GM10266 (cell line): ENCODE data around the gene TBX15.

Experiments used
- DNase-seq: peaks from one replicate; pipeline ENCODE4 v3.0.0; 2012; ENCODE audit errors: extremely low spot score
- TF ChIP-seq, protein P1 (sequence below): IDR thresholded peaks from 2 replicates; pipeline ENCODE4 v1.5.1; 2012; ENCODE audit warnings: mild to moderate bottlenecking, low read depth; ENCODE audit not compliant: control insufficient read depth, insufficient read depth; ENCODE audit errors: missing control alignments

The TBX15 gene

DNA sequence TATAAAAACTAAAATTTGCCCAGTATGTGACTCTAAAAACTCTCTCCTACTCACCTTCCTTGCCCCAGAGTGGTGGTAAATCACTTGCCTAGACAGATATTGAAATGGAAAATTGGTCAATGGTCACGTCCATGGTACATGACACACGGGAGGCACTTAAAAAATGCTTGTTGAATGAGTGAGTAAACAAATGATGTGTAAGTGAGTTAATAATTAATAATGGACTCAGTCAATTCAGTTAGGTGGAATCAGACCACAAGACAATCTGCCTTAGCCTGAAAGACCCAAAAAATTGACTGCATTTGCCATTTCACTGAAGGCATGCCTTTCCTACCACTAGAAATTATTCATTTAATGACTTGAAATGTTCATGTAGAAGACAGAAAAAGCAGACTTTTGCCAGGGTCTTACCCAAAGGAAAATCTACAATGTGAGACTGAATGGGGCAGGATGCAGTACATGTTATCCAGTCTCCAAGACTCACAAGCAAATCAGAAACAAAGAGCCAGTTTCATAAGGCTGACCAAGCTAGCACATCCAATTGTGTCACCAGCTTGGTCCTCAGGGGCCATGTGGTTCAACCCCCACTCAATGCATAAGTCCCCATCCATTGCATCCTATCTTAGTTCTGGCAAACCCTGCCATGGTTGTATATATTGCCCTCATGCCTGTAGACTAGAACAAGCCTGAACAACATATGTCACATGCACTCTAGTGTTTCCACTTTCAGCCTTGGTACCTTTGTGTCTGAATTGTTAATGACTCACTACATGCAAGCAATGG lies 73.6 kb downstream of the TBX15 start:
- DNase-seq: no peak
- TF ChIP-seq, protein P1, sequence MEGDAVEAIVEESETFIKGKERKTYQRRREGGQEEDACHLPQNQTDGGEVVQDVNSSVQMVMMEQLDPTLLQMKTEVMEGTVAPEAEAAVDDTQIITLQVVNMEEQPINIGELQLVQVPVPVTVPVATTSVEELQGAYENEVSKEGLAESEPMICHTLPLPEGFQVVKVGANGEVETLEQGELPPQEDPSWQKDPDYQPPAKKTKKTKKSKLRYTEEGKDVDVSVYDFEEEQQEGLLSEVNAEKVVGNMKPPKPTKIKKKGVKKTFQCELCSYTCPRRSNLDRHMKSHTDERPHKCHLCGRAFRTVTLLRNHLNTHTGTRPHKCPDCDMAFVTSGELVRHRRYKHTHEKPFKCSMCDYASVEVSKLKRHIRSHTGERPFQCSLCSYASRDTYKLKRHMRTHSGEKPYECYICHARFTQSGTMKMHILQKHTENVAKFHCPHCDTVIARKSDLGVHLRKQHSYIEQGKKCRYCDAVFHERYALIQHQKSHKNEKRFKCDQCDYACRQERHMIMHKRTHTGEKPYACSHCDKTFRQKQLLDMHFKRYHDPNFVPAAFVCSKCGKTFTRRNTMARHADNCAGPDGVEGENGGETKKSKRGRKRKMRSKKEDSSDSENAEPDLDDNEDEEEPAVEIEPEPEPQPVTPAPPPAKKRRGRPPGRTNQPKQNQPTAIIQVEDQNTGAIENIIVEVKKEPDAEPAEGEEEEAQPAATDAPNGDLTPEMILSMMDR: no peak

GRCh38 chr1:118913818-118914217 lies 74.3 kb downstream of the TBX15 start:
- TF ChIP-seq, protein P1: no peak
- no peak for DNase-seq

DNA sequence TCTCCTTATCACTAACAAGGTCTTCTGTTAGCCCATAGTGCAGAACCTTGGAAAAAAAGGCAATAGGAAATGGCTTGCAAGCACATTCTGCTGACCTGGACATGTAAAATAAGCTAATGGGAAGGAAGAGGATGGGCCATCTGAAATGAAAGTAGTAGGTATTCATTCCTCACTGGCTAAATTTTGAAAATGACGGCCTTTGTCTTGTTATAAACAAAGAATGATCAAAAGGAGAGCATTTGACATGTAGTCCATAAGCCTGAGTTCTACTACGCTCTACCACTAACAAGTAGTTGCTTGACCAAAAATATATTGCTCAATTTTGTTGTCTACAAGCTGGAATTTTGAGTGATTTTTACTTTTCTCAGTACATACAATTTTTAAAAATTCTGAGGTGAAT lies 75.6 kb downstream of the TBX15 start:
- TF ChIP-seq, protein P1: no peak
- no peak for DNase-seq

- TF ChIP-seq, protein P1: no peak
- DNase-seq: no peak
Observed at GRCh38 chr1:118911571-118911970, 76.6 kb downstream of the TBX15 start.

DNA sequence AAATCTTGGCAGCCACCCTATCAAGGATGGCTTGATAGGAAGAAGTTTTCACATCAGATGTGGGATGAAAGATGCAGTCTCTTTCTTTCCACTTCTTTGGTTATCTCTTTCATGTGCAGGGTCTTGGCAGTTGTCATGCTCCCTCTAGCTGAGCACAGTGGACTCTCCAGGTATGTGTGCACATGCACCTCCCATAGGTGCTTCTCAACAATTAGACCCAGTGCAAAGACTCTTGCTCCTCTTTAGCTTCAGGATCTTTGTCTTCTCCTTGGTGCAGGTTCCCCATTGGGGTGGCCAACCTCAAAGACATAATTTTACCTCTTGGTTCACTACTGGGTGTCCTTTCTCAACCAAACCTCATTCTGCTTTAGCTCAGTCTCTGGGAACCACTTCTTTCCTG lies 80.7 kb downstream of the TBX15 start:
- TF ChIP-seq, protein P1: no peak
- no peak for DNase-seq

DNA sequence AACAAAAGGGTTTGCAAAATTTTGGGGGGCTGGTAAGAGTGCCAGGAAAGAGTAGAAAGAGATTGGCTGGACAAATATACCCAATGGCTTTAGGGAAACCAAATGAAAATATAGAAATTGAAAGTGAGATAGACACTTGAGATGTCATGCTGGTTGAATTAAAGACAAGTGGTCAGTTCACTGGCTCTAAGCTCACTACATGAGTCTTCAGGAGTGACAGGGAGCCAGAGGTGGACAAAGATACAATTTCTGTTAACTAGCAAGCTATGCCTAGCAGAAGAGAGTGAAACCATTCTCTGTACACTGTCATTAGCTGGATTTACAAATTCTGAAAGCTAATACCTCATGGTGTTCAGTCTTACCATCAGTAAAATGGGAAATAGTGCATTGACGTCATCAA lies 82.5 kb downstream of the TBX15 start:
- TF ChIP-seq, protein P1: no peak
- DNase-seq: no peak

- DNase-seq: no peak
- TF ChIP-seq, protein P1: no peak
Observed at GRCh38 chr1:118905196-118905595, 82.9 kb downstream of the TBX15 start.
